ENCODE data around the gene MYF6.

MYF6 gene

DNA sequence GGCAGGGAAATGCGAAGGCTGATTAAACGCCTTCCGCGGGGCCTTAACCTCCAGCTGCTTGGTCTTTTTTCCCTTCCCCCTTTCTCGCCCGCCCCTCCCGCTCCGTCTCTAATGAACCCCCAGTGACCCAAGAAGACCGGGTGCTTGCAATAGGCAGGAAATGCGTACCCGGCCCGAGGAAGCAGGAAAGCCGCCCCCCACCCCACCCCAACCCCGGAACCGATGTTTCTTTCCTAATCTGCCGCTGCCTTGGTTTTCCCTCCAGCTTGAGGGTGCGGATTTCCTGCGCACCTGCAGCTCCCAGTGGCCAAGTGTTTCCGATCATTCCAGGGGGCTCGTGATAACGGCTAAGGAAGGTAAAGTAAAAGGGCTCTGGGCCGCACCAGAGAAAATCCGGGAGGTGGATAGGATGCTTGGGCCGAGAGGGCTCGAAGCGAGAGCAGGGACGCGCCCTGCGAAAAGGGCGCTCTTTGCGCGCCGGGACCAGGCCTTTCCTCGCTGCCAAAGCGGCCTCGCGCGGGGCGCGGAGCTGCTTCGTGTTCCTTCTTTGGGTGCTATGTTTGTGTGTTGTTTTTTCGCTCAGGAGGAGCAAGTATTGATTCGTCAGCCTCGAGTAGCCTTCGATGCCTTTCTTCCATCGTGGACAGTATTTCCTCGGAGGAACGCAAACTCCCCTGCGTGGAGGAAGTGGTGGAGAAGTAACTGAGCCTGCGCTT lies 983 bp downstream of the MYF6 start:
- no peak for DNase-seq

GRCh38 chr12:80708975-80709328 lies 1.5 kb downstream of the MYF6 start:
- DNase-seq, result no peak

- no peak for DNase-seq
Measured at GRCh38 chr12:80709811-80710726, 2.6 kb downstream of the MYF6 start.

GRCh38 chr12:80710727-80711449 lies 3.5 kb downstream of the MYF6 start:
- DNase-seq, result no peak

GRCh38 chr12:80711866-80712265 lies 4.4 kb downstream of the MYF6 start:
- DNase-seq, result no peak

- DNase-seq, result no peak
Measured at GRCh38 chr12:80712866-80713265, 5.4 kb downstream of the MYF6 start.

- DNase-seq, result no peak
Measured at GRCh38 chr12:80713419-80713818, 6.0 kb downstream of the MYF6 start.

DNA sequence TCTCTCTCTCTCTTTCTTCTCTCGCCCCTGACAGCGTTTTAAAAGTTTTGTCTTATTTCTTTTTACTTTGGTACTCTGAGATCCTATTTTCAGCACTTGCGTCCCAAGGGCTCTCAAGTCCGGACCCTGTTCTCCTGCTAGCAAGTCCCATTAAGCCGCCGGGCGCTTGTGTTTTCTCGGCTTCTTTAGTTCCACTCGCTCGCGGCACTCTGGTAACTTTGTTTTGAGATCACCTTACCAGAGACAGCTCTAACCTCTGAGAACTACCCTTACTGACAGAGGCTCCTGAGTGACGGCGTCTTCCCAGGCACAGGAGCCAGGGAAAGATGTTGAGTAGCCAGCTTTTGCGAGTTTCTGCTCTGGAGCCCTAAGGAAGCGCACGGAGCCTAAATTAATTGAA lies 6.6 kb downstream of the MYF6 start:
- no peak for DNase-seq

- no peak for DNase-seq
Measured at GRCh38 chr12:80714846-80715245, 7.4 kb downstream of the MYF6 start.

GRCh38 chr12:80715713-80716249 lies 8.3 kb downstream of the MYF6 start:
- no peak for DNase-seq

DNA sequence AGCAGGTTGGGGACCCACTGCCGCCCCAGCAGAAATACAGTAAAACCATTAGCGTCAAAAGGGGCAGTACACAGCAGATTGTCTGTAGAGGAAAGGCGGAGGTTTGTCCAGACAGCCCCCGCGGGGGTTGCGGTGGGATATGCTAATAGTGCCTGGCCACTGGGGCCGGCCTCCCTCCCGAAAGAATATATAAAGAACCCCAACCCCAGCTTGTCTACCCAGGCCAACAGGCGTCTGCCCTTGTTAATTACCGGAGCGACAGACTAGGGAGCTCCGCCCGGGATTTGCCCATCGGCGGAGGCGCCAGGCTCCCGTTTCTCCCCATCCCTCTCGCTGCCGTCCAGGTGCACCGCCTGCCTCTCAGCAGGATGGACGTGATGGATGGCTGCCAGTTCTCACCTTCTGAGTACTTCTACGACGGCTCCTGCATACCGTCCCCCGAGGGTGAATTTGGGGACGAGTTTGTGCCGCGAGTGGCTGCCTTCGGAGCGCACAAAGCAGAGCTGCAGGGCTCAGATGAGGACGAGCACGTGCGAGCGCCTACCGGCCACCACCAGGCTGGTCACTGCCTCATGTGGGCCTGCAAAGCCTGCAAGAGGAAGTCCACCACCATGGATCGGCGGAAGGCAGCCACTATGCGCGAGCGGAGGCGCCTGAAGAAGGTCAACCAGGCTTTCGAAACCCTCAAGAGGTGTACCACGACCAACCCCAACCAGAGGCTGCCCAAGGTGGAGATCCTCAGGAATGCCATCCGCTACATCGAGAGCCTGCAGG lies 9.4 kb downstream of the MYF6 start, which contains the start of gene MYF5:
MYF5 (plus strand) TSS at position 217 of the 774 bp plus-strand sequence; CDS start at position 369, 152 bp downstream.
- no peak for DNase-seq

- DNase-seq, result no peak
Measured at GRCh38 chr12:80717856-80718255, 10.4 kb downstream of the MYF6 start.

DNA sequence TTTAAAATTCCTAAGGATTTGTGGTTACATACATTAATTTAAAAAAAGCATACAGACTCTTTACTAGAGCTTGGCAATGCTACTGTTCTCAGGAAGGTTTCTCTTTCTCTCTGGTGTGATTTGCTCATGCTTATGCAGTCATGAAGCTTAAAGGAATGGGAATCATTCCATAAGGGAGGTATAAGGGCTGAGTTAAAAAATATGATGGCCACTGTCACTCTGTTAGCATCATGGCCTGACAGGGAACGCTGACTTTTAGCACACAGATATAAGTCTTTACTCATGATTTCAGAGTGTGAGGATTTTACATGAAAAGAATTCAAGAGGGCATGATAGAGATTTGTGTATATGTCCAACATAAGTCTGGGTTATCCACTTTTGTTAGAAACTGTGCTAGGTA lies 13.1 kb downstream of the MYF6 start:
- DNase-seq, result no peak

GRCh38 chr12:80721326-80721725 lies 13.9 kb downstream of the MYF6 start:
- no peak for DNase-seq

- peak; percentile 47 for DNase-seq
Measured at GRCh38 chr12:80745851-80746505, 38.5 kb downstream of the MYF6 start.

GRCh38 chr12:80747800-80748199 lies 40.4 kb downstream of the MYF6 start:
- DNase-seq, result no peak

GRCh38 chr12:80749456-80749855 lies 42.0 kb downstream of the MYF6 start:
- no peak for DNase-seq

GRCh38 chr12:80752464-80752863 lies 45.0 kb downstream of the MYF6 start:
- DNase-seq, result no peak

GRCh38 chr12:80754274-80754673 lies 46.8 kb downstream of the MYF6 start:
- DNase-seq, result no peak

DNA sequence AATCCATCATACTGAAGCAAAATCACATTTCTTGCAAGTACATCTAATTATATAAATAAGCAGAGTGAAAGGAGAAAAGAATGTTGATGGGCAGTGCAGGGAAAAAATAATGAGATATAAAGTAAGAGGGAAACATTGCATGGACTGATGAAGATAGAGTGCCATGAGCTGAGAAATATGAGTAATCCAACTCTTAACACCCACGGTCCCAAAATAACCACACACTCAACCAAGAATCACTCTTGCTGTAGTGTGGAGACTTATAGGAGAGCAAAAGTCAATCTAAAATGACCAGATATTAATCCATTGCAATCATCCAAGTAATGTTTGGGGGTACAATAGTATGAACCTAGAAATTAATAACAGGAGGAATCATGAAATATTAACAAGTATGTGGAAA lies 49.4 kb downstream of the MYF6 start:
- DNase-seq, result no peak

Measured in NCI-H1694 (cell line).